Brain microvascular endothelial cell (primary cell): ENCODE data around the gene EHF.

Experiments used
- DNase-seq: peaks from one replicate; pipeline ENCODE4 v3.0.0-alpha.2; 2020
- H3K27ac ChIP-seq: fragments of 250-450 bp; sonication (Bioruptor Pico); 2 replicates; pipeline ENCODE4 v1.5.1; 2020; ENCODE audit warnings: mild to moderate bottlenecking, moderate library complexity
- H3K27me3 ChIP-seq: fragments of 250-450 bp; sonication (Bioruptor Pico); replicated peaks from 2 replicates; pipeline ENCODE4 v1.5.1; 2020; ENCODE audit warnings: mild to moderate bottlenecking
- H3K36me3 ChIP-seq: fragments of 250-450 bp; sonication (Bioruptor Pico); replicated peaks from 2 replicates; pipeline ENCODE4 v1.5.1; 2020; ENCODE audit warnings: mild to moderate bottlenecking
- H3K4me3 ChIP-seq: 2 replicates; pipeline ENCODE4 v1.5.1; 2011; ENCODE audit warnings: low read depth, mild to moderate bottlenecking, control low read depth, low read length, moderate library complexity
- CTCF ChIP-seq: IDR thresholded peaks from 2 replicates; pipeline ENCODE4 v1.5.1; 2011; ENCODE audit warnings: low read depth, mild to moderate bottlenecking, moderate library complexity, low read length, control low read depth, inconsistent platforms; ENCODE audit errors: missing control alignments
- in situ Hi-C: cut with HindIII; loops from 2 replicates; pipeline ENCODE4 v1.10.0; 2017; ENCODE audit warnings: low sequenced_read_pairs, low pct_ligation_motif_present

EHF gene

DNA sequence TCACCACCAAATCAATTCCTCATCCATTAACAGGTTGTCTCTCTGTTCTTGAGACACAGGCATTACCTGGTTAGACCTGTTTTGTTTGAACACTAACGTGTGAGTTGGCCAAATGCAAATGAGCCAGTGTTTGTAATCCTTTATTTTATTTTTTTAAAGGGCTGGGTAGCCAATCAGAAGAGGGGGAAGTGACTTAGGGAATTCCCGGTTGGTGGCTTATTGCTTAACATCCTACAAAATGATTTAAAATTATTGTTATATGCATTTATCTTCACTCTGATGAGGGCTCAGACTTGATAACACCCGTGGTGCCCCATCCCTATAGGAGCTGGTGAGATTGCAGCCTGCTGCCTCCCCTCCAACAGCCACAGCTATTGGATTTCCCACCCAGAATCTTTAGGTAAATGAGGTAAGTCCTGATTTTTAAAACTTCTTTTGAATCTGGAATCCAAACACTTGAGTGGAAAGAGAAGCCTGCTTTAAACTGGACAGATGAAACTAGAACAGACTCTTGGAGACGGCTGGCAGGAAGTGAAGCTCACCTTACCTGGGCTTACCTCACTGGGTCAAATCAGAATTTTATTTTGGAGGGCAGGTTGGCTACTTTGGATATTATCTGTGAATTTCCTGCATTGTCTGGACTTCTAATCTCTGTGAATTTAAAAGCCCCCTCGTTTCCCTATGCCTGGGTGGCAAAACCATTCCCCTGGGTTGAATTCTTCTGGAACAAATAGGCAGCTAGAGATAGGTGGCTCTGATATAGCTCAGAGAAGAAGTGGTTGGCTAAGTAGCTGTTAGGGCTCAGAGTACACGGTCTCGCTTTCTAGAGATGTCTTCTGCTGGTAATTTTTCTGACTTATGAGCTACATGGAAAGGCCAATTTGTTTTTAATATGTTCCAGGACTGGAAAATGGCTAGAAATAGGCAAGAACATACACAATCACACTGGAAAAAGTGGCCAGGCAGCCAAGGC lies at the start of gene EHF:
TSS of gene EHF (plus strand) at position 274 of the 973 bp plus-strand sequence. CDS start 21,538 bp downstream, outside the sequence.
- no peak for TF ChIP-seq CTCF
- no peaks in the 10 kb centered on the region for H3K36me3 ChIP-seq
- DNase-seq, result no peak
- no peaks in the 10 kb centered on the region for H3K27me3 ChIP-seq
- in situ Hi-C loops, result no loop called here
- no peak within 1 kb of the TSS for H3K27ac ChIP-seq
- no peak within 1 kb of the TSS for H3K4me3 ChIP-seq

DNA sequence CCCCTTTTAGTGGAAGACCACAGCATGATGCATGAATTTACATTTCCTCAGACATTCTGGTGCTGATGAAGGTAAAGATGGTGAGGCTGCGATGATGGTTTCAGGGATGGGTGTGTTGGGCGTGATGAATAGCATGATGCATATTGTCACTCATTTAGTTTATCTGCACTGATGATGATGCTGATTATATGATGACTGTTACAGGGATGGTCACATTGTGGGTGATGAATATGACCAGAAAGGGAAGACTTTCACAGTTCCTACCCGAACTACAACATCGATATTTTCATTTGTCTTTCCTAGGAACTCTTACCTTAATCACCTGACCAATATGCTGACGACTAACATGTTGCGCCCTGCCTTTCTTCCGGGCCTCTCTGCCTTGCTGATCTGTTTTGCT lies 47.4 kb upstream of the EHF start:
- Histone ChIP-seq H3K27ac (no peak overlapping the region), H3K36me3 (no peaks in the 10 kb centered on the region), H3K27me3 (peaks cover 7% of the 10 kb centered on the region), H3K4me3 (no peak overlapping the region)
- DNase-seq, result no peak
- in situ Hi-C loops, result no loop called here
- TF ChIP-seq CTCF, result no peak

DNA sequence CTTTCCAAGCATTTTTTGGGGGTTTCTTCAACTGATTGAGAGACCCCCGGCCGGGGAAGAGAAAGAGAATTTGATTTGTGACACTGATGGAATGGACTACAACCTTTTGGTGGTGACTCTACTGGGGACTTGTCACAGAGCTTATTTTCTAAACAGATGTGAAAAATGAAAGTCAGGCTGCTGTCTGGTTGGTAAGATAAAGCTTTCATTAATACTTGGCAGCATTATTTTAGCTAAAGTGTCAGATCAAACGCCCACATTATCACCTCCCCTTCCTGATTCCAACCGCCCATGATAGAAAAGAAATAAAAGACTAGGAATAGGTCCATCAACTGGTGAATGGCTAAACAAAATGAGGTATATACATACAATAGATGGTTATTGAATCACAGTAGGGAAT lies 45.6 kb upstream of the EHF start:
- in situ Hi-C loops, result no loop called here
- DNase-seq, result no peak
- Histone ChIP-seq H3K27ac (no peak overlapping the region), H3K36me3 (no peaks in the 10 kb centered on the region), H3K4me3 (no peak overlapping the region), H3K27me3 (peaks cover 9% of the 10 kb centered on the region)
- no peak for TF ChIP-seq CTCF

DNA sequence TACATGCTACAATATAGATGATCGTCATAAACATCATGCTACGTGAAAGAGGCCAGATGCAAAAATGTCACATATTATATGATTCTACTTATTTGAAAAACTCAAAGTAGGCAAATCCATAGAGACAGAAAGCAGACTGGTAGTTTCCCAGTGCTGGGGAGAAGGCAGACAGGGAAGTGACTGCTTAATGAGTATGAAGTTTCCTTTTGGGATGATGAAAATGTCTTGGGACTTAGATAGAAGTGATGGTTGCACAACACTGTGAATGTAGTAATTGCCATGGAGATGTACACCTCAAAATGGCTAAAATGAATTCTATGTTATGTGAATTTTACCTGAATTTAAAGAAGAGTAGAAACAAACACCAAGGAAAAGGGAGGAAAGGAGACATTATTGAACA lies 45.2 kb upstream of the EHF start:
- no peak for DNase-seq
- Histone ChIP-seq H3K27me3 (peaks cover 9% of the 10 kb centered on the region), H3K4me3 (no peak overlapping the region), H3K36me3 (no peaks in the 10 kb centered on the region), H3K27ac (no peak overlapping the region)
- in situ Hi-C loops, result no loop called here
- TF ChIP-seq CTCF, result no peak

DNA sequence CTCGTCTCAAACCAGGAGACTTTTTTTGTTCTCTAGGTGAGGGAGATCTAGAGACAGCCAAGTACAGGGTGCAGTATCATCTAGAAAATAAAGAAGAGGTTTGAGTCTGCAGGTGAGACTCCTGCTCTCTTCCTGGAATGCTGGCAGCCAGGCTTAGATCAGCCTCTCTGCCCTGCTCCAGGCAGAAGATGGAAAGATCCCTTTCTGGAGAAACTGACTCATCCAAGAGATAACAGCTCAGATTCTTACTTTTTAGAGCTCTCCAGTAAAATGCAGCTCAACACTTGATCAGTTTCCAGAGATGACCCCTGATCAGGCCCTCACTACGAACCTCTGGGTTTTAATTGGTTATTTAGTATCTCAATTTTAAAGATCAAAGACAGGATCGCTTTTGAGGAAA lies 44.6 kb upstream of the EHF start:
- TF ChIP-seq CTCF, result no peak
- H3K36me3 ChIP-seq, result no peaks in the 10 kb centered on the region
- no peak overlapping the region for H3K4me3 ChIP-seq
- no peak for DNase-seq
- in situ Hi-C loops, result no loop called here
- peaks cover 9% of the 10 kb centered on the region for H3K27me3 ChIP-seq
- no peak overlapping the region for H3K27ac ChIP-seq

DNA sequence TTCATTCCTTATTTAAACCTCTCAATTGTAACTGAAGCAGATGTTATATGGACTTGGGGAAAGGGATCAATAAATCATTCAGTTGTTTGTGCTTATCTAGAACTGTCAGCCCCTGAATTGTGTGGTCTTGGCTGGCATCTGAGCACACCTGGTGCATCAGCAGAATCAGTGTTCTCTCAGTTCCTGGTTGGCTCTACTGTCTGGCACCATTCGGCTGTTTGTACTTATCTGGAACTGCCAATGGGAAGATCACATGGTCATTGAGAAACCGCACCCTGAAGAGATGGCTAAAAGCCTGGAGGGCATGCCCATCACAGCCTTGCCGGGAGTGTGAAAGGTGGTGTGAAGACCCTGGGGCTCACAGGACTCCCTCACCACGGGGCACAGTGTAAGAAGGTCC lies 37.1 kb upstream of the EHF start:
- DNase-seq, result no peak

More for the DNA sequence above, 37.1 kb upstream of the EHF start:
- H3K27ac ChIP-seq, result no peak overlapping the region
- H3K27me3 ChIP-seq, result peaks cover 3% of the 10 kb centered on the region
- no peaks in the 10 kb centered on the region for H3K36me3 ChIP-seq
- in situ Hi-C loops, result no loop called here
- H3K4me3 ChIP-seq, result no peak overlapping the region
- TF ChIP-seq CTCF, result no peak
